Measurements from ENCODE around the gene SLC2A13.
"Not testable (repeated sequence)": the region's sequence is repeated elsewhere in the genome, so short reads cannot be mapped to it uniquely, and the experiment has no call there.

SLC2A13 gene

GRCh38 chr12:40034156-40034555 lies 71.7 kb downstream of the SLC2A13 start:
- DNase-seq = no peak

- DNase-seq = no peak
Observed at GRCh38 chr12:40033242-40033630, 72.6 kb downstream of the SLC2A13 start.

GRCh38 chr12:40032433-40033241 lies 73.2 kb downstream of the SLC2A13 start:
- no peak for DNase-seq

- DNase-seq = no peak
Observed at GRCh38 chr12:40031965-40032364, 73.9 kb downstream of the SLC2A13 start.

- DNase-seq = not testable (repeated sequence)
Observed at GRCh38 chr12:40030970-40031369, 74.9 kb downstream of the SLC2A13 start.

GRCh38 chr12:40028296-40028695 lies 77.6 kb downstream of the SLC2A13 start:
- no peak for DNase-seq

GRCh38 chr12:40022850-40023249 lies 83.0 kb downstream of the SLC2A13 start:
- no peak for DNase-seq

GRCh38 chr12:40020261-40020691 lies 85.6 kb downstream of the SLC2A13 start:
- DNase-seq = no peak

GRCh38 chr12:40017488-40017887 lies 88.4 kb downstream of the SLC2A13 start:
- no peak for DNase-seq

GRCh38 chr12:40016980-40017379 lies 88.9 kb downstream of the SLC2A13 start:
- no peak for DNase-seq

GRCh38 chr12:40015881-40016280 lies 90.0 kb downstream of the SLC2A13 start:
- no peak for DNase-seq

- DNase-seq = no peak
Observed at GRCh38 chr12:40015345-40015744, 90.5 kb downstream of the SLC2A13 start.

- no peak for DNase-seq
Observed at GRCh38 chr12:40013847-40014246, 92.0 kb downstream of the SLC2A13 start.

GRCh38 chr12:40013292-40013691 lies 92.6 kb downstream of the SLC2A13 start:
- no peak for DNase-seq

- DNase-seq = no peak
Observed at GRCh38 chr12:40012711-40013110, 93.2 kb downstream of the SLC2A13 start.

- no peak for DNase-seq
Observed at GRCh38 chr12:40011775-40012129, 94.1 kb downstream of the SLC2A13 start.

- DNase-seq = peak; percentile 37 to 44
Observed at GRCh38 chr12:40010899-40011774, 94.7 kb downstream of the SLC2A13 start.

GRCh38 chr12:40002178-40003169 lies 103.4 kb downstream of the SLC2A13 start:
- DNase-seq = no peak

- DNase-seq = no peak
Observed at GRCh38 chr12:40001406-40001805, 104.5 kb downstream of the SLC2A13 start.

GRCh38 chr12:40000884-40001283 lies 105.0 kb downstream of the SLC2A13 start:
- DNase-seq = no peak

GRCh38 chr12:39993268-39993667 lies 112.6 kb downstream of the SLC2A13 start:
- no peak for DNase-seq
